ENCODE data around the gene SSPN.

DNA sequence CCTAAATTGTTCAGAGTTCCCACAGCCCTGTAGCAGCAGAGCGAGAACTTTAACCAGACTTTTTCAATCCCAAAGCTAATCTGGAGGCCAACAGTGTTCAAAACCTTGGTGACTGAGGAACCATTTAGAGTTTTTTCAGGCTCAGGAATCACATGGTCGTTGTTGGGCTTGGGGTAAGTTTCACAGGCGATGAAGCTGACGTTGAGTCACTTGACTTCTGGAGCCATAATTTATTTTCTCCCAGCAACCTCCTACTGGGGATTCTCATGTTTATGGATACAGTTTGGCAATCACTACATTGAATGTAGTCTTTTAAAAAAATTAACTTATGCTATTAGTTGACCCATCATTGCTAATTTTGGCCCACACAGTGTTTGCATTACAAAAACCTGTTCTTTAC is 34.5 kb downstream of the SSPN start:
- TF ChIP-seq BHLHE40 (IDR thresholded peaks at IDR 0.05; ENCODE audit: borderline replicate concordance) = no peak
- TF ChIP-seq FOXA1 (IDR thresholded peaks at IDR 0.05) = no peak
- no peak for TF ChIP-seq TARDBP (IDR thresholded peaks at IDR 0.05)
- TF ChIP-seq, protein P1, sequence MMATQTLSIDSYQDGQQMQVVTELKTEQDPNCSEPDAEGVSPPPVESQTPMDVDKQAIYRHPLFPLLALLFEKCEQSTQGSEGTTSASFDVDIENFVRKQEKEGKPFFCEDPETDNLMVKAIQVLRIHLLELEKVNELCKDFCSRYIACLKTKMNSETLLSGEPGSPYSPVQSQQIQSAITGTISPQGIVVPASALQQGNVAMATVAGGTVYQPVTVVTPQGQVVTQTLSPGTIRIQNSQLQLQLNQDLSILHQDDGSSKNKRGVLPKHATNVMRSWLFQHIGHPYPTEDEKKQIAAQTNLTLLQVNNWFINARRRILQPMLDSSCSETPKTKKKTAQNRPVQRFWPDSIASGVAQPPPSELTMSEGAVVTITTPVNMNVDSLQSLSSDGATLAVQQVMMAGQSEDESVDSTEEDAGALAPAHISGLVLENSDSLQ (IDR thresholded peaks at IDR 0.05) = no peak
- no peak for TF ChIP-seq LEF1 (IDR thresholded peaks at IDR 0.05; ENCODE audit: borderline replicate concordance)
- TF ChIP-seq ZNF384 (IDR thresholded peaks at IDR 0.05) = no peak
- TF ChIP-seq ARNT (IDR thresholded peaks at IDR 0.05) = no peak

Measured in HEK293T (cell line).